Activated CD4-positive, alpha-beta T cell treated with anti-CD3 and anti-CD28 coated beads, Interleukin-2, amount 10 ng/mL, durations not matched to agents 24 days and 14 days (primary cell): Measurements from ENCODE around the gene PRKACA. TPM values are rescaled to one million over a fixed set of nuclear protein-coding genes. Genes with fewer than 3 reads are reported as not detected.

ENCODE experiments used
- DNase-seq: peaks from one replicate; pipeline ENCODE4 v3.0.0; 2022
- H3K27ac Mint-ChIP-seq: one replicate; pipeline ENCODE4 v1.8.0; 2022; ENCODE audit warnings: mild to moderate bottlenecking, mixed read lengths
- H3K27me3 Mint-ChIP-seq: one replicate; pipeline ENCODE4 v1.8.0; 2022; ENCODE audit warnings: mixed read lengths
- H3K36me3 Mint-ChIP-seq: one replicate; pipeline ENCODE4 v1.8.0; 2022; ENCODE audit warnings: low read depth, mild to moderate bottlenecking, mixed read lengths
- H3K4me1 Mint-ChIP-seq: one replicate; pipeline ENCODE4 v1.8.0; 2021; ENCODE audit warnings: mixed read lengths
- H3K4me3 Mint-ChIP-seq: one replicate; pipeline ENCODE4 v1.8.0; 2022; ENCODE audit warnings: mild to moderate bottlenecking, moderate library complexity, mixed read lengths
- H3K9me3 Mint-ChIP-seq: one replicate; pipeline ENCODE4 v1.8.0; 2021; ENCODE audit warnings: mixed read lengths
- intact Hi-C: fragments of 100-400 bp; cut with micrococcal nuclease; formaldehyde crosslinking; loops from one replicate; pipeline ENCODE4 v1.15.1; 2023
- total RNA-seq: library from RNA; stranded (reverse); gene quantifications from 2 replicates; pipeline ENCODE4 v1.2.3, GENCODE V29; 2022

Gene PRKACA
- total RNA-seq, 1 donor from 2014 or later, result 64.7 TPM

DNA sequence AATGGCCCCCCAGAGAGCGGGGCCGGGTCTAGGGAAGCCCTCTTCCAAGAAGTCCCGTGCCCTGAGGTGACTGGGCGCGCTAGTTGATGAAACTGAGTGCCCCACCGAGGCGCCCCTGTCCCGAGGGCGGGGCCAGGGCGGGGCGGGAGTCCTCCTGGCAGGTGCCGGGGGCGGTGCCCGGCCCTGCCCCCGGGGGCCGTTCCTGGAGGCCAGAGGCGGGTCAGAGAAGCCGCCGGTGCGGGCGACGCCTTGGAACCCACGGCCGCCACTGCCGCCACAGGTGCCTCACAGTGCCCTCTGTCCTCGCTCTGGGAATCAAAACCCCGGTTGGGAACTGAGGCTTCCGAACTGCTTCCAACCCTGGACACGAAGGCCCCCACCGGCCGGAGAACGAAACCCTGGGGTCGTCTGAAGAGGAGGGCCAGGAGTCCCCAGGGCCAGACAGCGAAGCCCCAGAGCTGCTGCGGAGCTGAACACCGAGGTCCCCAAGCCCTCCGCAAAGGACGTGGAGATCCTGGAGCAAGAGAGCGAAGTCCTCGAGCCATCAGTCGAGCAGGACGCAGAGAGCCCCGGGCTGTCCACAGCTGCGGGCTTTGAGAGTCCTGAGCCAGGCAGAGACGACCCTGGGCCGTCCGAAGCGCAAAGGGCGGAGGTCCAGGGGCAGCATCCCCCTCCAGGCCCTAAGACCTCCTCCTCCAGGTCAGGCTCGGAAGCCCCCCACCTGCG lies 44.9 kb downstream of the PRKACA start, which contains the start of gene MISP3:
TSS of gene MISP3 (plus strand) at position 252 of the 726 bp plus-strand sequence. CDS start 524 bp downstream, outside the sequence.
- intact Hi-C loops, result loop anchor here (1.0 to 10.0 kb wide), 6 partner anchors 9 to 298 kb away; partner anchors contain the start of genes C19orf53 and RFX1
- DNase-seq, result peak; percentile 82
- Mint-ChIP-seq H3K27me3 (peaks cover 6% of the 10 kb centered on the region), H3K9me3 (no peaks in the 10 kb centered on the region), H3K4me1 (peaks cover 16% of the 10 kb centered on the region), H3K27ac (peak within 1 kb of the TSS; percentile 99), H3K4me3 (peak within 1 kb of the TSS; percentile 99), H3K36me3 (peaks cover 2% of the 10 kb centered on the region)

GRCh38 chr19:14070268-14071050 lies 47.1 kb downstream of the PRKACA start:
- peaks cover 15% of the 10 kb centered on the region for H3K4me1 Mint-ChIP-seq
- no peak overlapping the region for H3K27ac Mint-ChIP-seq
- H3K36me3 Mint-ChIP-seq, result peaks cover 2% of the 10 kb centered on the region
- H3K4me3 Mint-ChIP-seq, result no peak overlapping the region
- intact Hi-C loops, result loop anchor here (5.0 to 10.0 kb wide), 2 partner anchors 83 to 296 kb away; partner anchors contain the start of gene C19orf53
- peaks cover 12% of the 10 kb centered on the region for H3K27me3 Mint-ChIP-seq
- no peak for DNase-seq
- H3K9me3 Mint-ChIP-seq, result no peaks in the 10 kb centered on the region

GRCh38 chr19:14066134-14066533 lies 51.4 kb downstream of the PRKACA start:
- peaks cover 13% of the 10 kb centered on the region for H3K27me3 Mint-ChIP-seq
- H3K9me3 Mint-ChIP-seq, result no peaks in the 10 kb centered on the region
- DNase-seq, result no peak
- H3K36me3 Mint-ChIP-seq, result no peaks in the 10 kb centered on the region
- H3K4me3 Mint-ChIP-seq, result no peak overlapping the region
- H3K27ac Mint-ChIP-seq, result no peak overlapping the region
- peaks cover 2% of the 10 kb centered on the region for H3K4me1 Mint-ChIP-seq
- intact Hi-C loops, result no loop called here

GRCh38 chr19:14063105-14063504 lies 54.5 kb downstream of the PRKACA start:
- Mint-ChIP-seq H3K36me3 (no peaks in the 10 kb centered on the region), H3K27me3 (peaks cover 31% of the 10 kb centered on the region), H3K4me3 (no peak overlapping the region), H3K4me1 (peaks cover 15% of the 10 kb centered on the region), H3K9me3 (no peaks in the 10 kb centered on the region), H3K27ac (no peak overlapping the region)
- intact Hi-C loops, result no loop called here
- no peak for DNase-seq

- no peak for DNase-seq
- Mint-ChIP-seq H3K4me3 (no peak overlapping the region), H3K9me3 (no peaks in the 10 kb centered on the region), H3K27me3 (peaks cover 37% of the 10 kb centered on the region), H3K36me3 (no peaks in the 10 kb centered on the region), H3K27ac (no peak overlapping the region), H3K4me1 (peaks cover 21% of the 10 kb centered on the region)
- intact Hi-C loops, result no loop called here
Observed at GRCh38 chr19:14062558-14062855, 55.1 kb downstream of the PRKACA start.

GRCh38 chr19:14061751-14062557 lies 55.6 kb downstream of the PRKACA start, which contains the start of gene PALM3:
TSS of gene PALM3 (minus strand) at chr19:14062076. CDS start at chr19:14061980, 96 bp downstream.
- H3K4me3 Mint-ChIP-seq, result no peak within 1 kb of the TSS
- DNase-seq, result no peak
- H3K9me3 Mint-ChIP-seq, result no peaks in the 10 kb centered on the region
- H3K27ac Mint-ChIP-seq, result no peak within 1 kb of the TSS
- H3K4me1 Mint-ChIP-seq, result peaks cover 22% of the 10 kb centered on the region
- intact Hi-C loops, result no loop called here
- no peaks in the 10 kb centered on the region for H3K36me3 Mint-ChIP-seq
- peaks cover 39% of the 10 kb centered on the region for H3K27me3 Mint-ChIP-seq

DNA sequence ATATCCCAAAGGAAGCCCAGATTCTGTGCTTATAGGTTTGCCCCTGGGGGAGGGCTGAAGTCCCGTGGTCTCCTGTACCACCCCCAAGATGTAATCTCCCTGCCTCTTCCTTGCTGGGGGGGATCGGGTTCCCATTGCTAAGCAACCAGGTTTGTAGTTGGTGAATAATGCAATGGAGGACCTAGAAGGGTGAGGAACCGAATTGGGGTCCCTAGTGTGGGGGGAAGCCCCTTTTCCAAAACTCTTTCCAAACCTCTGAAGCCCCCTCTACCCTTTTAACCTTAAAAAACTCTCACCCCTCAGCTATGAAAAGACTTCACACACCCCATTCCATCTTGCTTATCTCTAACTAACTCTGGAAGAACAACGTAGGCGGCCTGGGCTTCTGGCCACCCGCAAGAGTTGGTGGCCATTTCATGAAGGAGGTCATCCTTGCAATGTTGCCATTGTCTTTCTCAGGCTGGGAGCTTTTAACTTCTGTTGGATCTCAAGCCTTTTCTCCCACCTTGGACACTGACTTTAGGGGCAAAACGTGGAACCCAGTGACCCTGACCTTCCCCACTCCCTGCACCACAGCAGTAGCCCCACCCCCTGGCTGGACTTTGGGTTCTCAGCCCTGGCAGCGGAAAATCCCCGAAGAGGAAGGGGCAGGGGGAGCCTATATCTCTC lies 56.3 kb downstream of the PRKACA start:
- Mint-ChIP-seq H3K36me3 (no peaks in the 10 kb centered on the region), H3K27ac (no peak overlapping the region), H3K4me3 (no peak overlapping the region), H3K9me3 (no peaks in the 10 kb centered on the region), H3K27me3 (peaks cover 42% of the 10 kb centered on the region), H3K4me1 (peaks cover 26% of the 10 kb centered on the region)
- intact Hi-C loops, result no loop called here
- DNase-seq, result no peak

GRCh38 chr19:14059652-14060155 lies 57.9 kb downstream of the PRKACA start:
- no peak overlapping the region for H3K4me3 Mint-ChIP-seq
- DNase-seq, result no peak
- H3K27ac Mint-ChIP-seq, result peak overlapping the region; percentile 34
- peaks cover 40% of the 10 kb centered on the region for H3K27me3 Mint-ChIP-seq
- intact Hi-C loops, result loop anchor here (5.0 kb wide), 1 partner anchor 177 kb away; no protein-coding TSS in a partner anchor
- no peaks in the 10 kb centered on the region for H3K36me3 Mint-ChIP-seq
- H3K9me3 Mint-ChIP-seq, result no peaks in the 10 kb centered on the region
- H3K4me1 Mint-ChIP-seq, result peaks cover 24% of the 10 kb centered on the region

- intact Hi-C loops, result loop anchor here (5.0 kb wide), 1 partner anchor 177 kb away; no protein-coding TSS in a partner anchor
- H3K4me1 Mint-ChIP-seq, result peaks cover 27% of the 10 kb centered on the region
- peaks cover 2% of the 10 kb centered on the region for H3K36me3 Mint-ChIP-seq
- H3K27ac Mint-ChIP-seq, result no peak overlapping the region
- DNase-seq, result peak; percentile 87
- peak overlapping the region; percentile 80 for H3K4me3 Mint-ChIP-seq
- H3K9me3 Mint-ChIP-seq, result no peaks in the 10 kb centered on the region
- peaks cover 40% of the 10 kb centered on the region for H3K27me3 Mint-ChIP-seq
Observed at GRCh38 chr19:14059093-14059480, 58.5 kb downstream of the PRKACA start.

GRCh38 chr19:14058182-14059092 lies 59.1 kb downstream of the PRKACA start:
- DNase-seq, result no peak
- Mint-ChIP-seq H3K4me3 (peak overlapping the region; percentile 80), H3K4me1 (peaks cover 27% of the 10 kb centered on the region), H3K36me3 (peaks cover 6% of the 10 kb centered on the region), H3K27ac (no peak overlapping the region), H3K9me3 (no peaks in the 10 kb centered on the region), H3K27me3 (peaks cover 40% of the 10 kb centered on the region)
- intact Hi-C loops, result loop anchor here (5.0 kb wide), 1 partner anchor 176 kb away; no protein-coding TSS in a partner anchor

GRCh38 chr19:14056741-14057356 lies 60.7 kb downstream of the PRKACA start:
- intact Hi-C loops, result loop anchor here (5.0 kb wide), 1 partner anchor 175 kb away; no protein-coding TSS in a partner anchor
- peaks cover 40% of the 10 kb centered on the region for H3K27me3 Mint-ChIP-seq
- H3K4me1 Mint-ChIP-seq, result peaks cover 27% of the 10 kb centered on the region
- DNase-seq, result no peak
- peak overlapping the region; percentile 61 for H3K4me3 Mint-ChIP-seq
- no peaks in the 10 kb centered on the region for H3K9me3 Mint-ChIP-seq
- peaks cover 20% of the 10 kb centered on the region for H3K36me3 Mint-ChIP-seq
- H3K27ac Mint-ChIP-seq, result no peak overlapping the region
